WERI-Rb-1 (cell line): Measurements from ENCODE around the gene ATF4.
A peak's percentile ranks its signal among the peaks of the same experiment; 100 is the strongest.
"Not testable (repeated sequence)": the region's sequence is repeated elsewhere in the genome, so short reads cannot be mapped to it uniquely, and the experiment has no call there.

Experiments used
- DNase-seq: peaks from one replicate; pipeline ENCODE4 v3.0.0-alpha.2; 2020
- H3K27ac ChIP-seq: fragments of 250-450 bp; sonication (Bioruptor Pico); 2 replicates; pipeline ENCODE4 v1.5.1; 2020; ENCODE audit warnings: mild to moderate bottlenecking, moderate library complexity
- H3K27me3 ChIP-seq: fragments of 250-450 bp; sonication (Bioruptor Pico); 2 replicates; pipeline ENCODE4 v1.5.1; 2021; ENCODE audit warnings: mild to moderate bottlenecking, low read depth, moderate library complexity; ENCODE audit not compliant: insufficient read depth, severe bottlenecking
- H3K36me3 ChIP-seq: fragments of 250-450 bp; sonication (Bioruptor Pico); 2 replicates; pipeline ENCODE4 v1.5.1; 2020; ENCODE audit warnings: mild to moderate bottlenecking, moderate library complexity
- H3K4me3 ChIP-seq: 2 replicates; pipeline ENCODE4 v1.5.1; 2011; ENCODE audit warnings: low read depth, mild to moderate bottlenecking, control low read depth, low read length
- H3K9me3 ChIP-seq: fragments of 250-450 bp; sonication (Bioruptor Pico); 2 replicates; pipeline ENCODE4 v1.5.1; 2021; ENCODE audit warnings: mild to moderate bottlenecking, moderate library complexity; ENCODE audit not compliant: severe bottlenecking
- CTCF ChIP-seq: IDR thresholded peaks from 2 replicates; pipeline ENCODE4 v1.5.1; 2011; ENCODE audit warnings: low read depth, mild to moderate bottlenecking, control low read depth, inconsistent platforms, low read length

The ATF4 gene

GRCh38 chr22:39502109-39502788 lies 18.1 kb upstream of the ATF4 start, which contains the start of gene MIEF1:
Gene MIEF1, plus strand, starts transcription at chr22:39502290. Its CDS starts 9,005 bp downstream, at chr22:39511295.
- peak; percentile 98 for DNase-seq
- TF ChIP-seq CTCF: no peak
- Histone ChIP-seq H3K27me3 (no peaks in the 10 kb centered on the region), H3K4me3 (peak within 1 kb of the TSS; percentile 78), H3K9me3 (no peaks in the 10 kb centered on the region), H3K27ac (peak within 1 kb of the TSS; percentile 94), H3K36me3 (peaks cover 39% of the 10 kb centered on the region)

- Histone ChIP-seq H3K4me3 (peak overlapping the region; percentile 78), H3K9me3 (no peaks in the 10 kb centered on the region), H3K27ac (peak overlapping the region; percentile 82), H3K36me3 (peaks cover 44% of the 10 kb centered on the region), H3K27me3 (no peaks in the 10 kb centered on the region)
- no peak for TF ChIP-seq CTCF
- DNase-seq: no peak
Measured at GRCh38 chr22:39502789-39503409, 17.5 kb upstream of the ATF4 start.

GRCh38 chr22:39503630-39504029 lies 16.7 kb upstream of the ATF4 start:
- no peak for TF ChIP-seq CTCF
- no peak overlapping the region; the same call in 1 of the 2 replicates for H3K27ac ChIP-seq
- DNase-seq: no peak
- no peaks in the 10 kb centered on the region for H3K27me3 ChIP-seq
- no peak overlapping the region for H3K4me3 ChIP-seq
- no peaks in the 10 kb centered on the region for H3K9me3 ChIP-seq
- peaks cover 52% of the 10 kb centered on the region for H3K36me3 ChIP-seq

GRCh38 chr22:39504071-39504470 lies 16.3 kb upstream of the ATF4 start:
- peaks cover 54% of the 10 kb centered on the region for H3K36me3 ChIP-seq
- no peaks in the 10 kb centered on the region for H3K27me3 ChIP-seq
- no peaks in the 10 kb centered on the region for H3K9me3 ChIP-seq
- no peak overlapping the region for H3K27ac ChIP-seq
- no peak for TF ChIP-seq CTCF
- no peak for DNase-seq
- no peak overlapping the region for H3K4me3 ChIP-seq

- not testable (repeated sequence) for H3K27me3 ChIP-seq, DNase-seq, H3K27ac ChIP-seq, H3K4me3 ChIP-seq, H3K9me3 ChIP-seq
- peaks cover 78% of the 10 kb centered on the region for H3K36me3 ChIP-seq
Measured at GRCh38 chr22:39507021-39507420, 13.3 kb upstream of the ATF4 start.

- TF ChIP-seq CTCF: no peak
- Histone ChIP-seq H3K27me3 (no peaks in the 10 kb centered on the region), H3K9me3 (no peaks in the 10 kb centered on the region), H3K4me3 (no peak overlapping the region), H3K27ac (no peak overlapping the region), H3K36me3 (peaks cover 91% of the 10 kb centered on the region)
- no peak for DNase-seq
Measured at GRCh38 chr22:39508393-39508792, 12.0 kb upstream of the ATF4 start.
